ENCODE results near the gene REXO1.

- TF ChIP-seq CTCF (IDR thresholded peaks at IDR 0.05) (no peak), POLR2A (IDR thresholded peaks at IDR 0.05) (no peak)
Observed at GRCh38 chr19:1773184-1773583, 75.1 kb downstream of the REXO1 start.
